B cell (primary cell): ENCODE measurements around the gene TMEM120B. TPM values are rescaled to one million over a fixed set of nuclear protein-coding genes. Genes with fewer than 3 reads are reported as not detected.

Experiments
- ATAC-seq: fragments of 200-7000 bp; cut with Tn5 transposase; one replicate; pipeline ENCODE4 v1.10.0; 2021; ENCODE audit warnings: low read depth, mild to moderate bottlenecking, moderate number of reproducible peaks, moderate library complexity
- CTCF ChIA-PET: fragments of 350-600 bp; sonication (Branson Sonifier 250); formaldehyde crosslinking; loops from one replicate; lab custom pipeline; 2021; ENCODE audit warnings: antibody characterized with exemption, inconsistent platforms; lab: Charles Lee
- POLR2A ChIA-PET: fragments of 350-600 bp; sonication (Branson Sonifier 250); formaldehyde crosslinking; loops from one replicate; lab custom pipeline; 2021; ENCODE audit warnings: antibody characterized with exemption; lab: Charles Lee
- DNase-seq: peaks from one replicate; pipeline ENCODE4 v3.0.0; 2013
- H2AFZ ChIP-seq: 2 replicates; pipeline ENCODE4 v1.6.1; 2012; ENCODE audit warnings: mild to moderate bottlenecking, low read depth, low read length; ENCODE audit not compliant: insufficient read depth, poor library complexity, severe bottlenecking
- H3K27ac ChIP-seq, 2 donors: 1 replicate in 1 of 2; 2 replicates in 1 of 2; pipeline ENCODE4 v1.5.1; 2012 to 2013; ENCODE audit warnings: low read length in 2 of 2, mild to moderate bottlenecking in 2 of 2, moderate library complexity in 1 of 2
- H3K27me3 ChIP-seq, 4 experiments: fragments of 200-600 bp in 1 of 4; sonication (generic) in 1 of 4; replicated peaks in 1 of 4; 1 replicate in 2 of 4; 2 replicates in 2 of 4; pipeline versions ENCODE4 v1.6.1 to v1.7.0; 2013 to 2016; ENCODE audit warnings: low read length in 3 of 4, mild to moderate bottlenecking in 2 of 4, mixed read lengths in 1 of 4, moderate library complexity in 1 of 4; ENCODE audit not compliant: insufficient read depth in 4 of 4, control insufficient read depth in 3 of 4; ENCODE audit errors: control extremely low read depth in 1 of 4
- H3K36me3 ChIP-seq, 2 experiments: replicated peaks in 1 of 2; 1 replicate in 1 of 2; 2 replicates in 1 of 2; pipeline versions ENCODE4 v1.6.1 to v1.7.1; 2013; ENCODE audit warnings: low read length in 1 of 2; ENCODE audit not compliant: insufficient read depth in 2 of 2, control insufficient read depth in 1 of 2; ENCODE audit errors: control extremely low read depth in 1 of 2, extremely low read depth in 1 of 2
- H3K4me1 ChIP-seq, 2 donors: fragments of 200-600 bp in 1 of 2; sonication (generic) in 1 of 2; 1 replicate in 1 of 2; 2 replicates in 1 of 2; pipeline versions ENCODE4 v1.5.1 to v1.6.1; 2013 to 2017; ENCODE audit warnings: low read length in 2 of 2; ENCODE audit not compliant: control insufficient read depth in 2 of 2, insufficient read depth in 2 of 2
- H3K4me2 ChIP-seq: replicated peaks from 2 replicates; pipeline ENCODE3; 2012; ENCODE audit warnings: mild to moderate bottlenecking, low read depth, low read length; ENCODE audit not compliant: poor library complexity, severe bottlenecking
- H3K4me3 ChIP-seq, 5 experiments: fragments of 200-600 bp in 1 of 5; sonication (generic) in 1 of 5; 1 replicate in 3 of 5; 2 replicates in 2 of 5; pipeline versions ENCODE4 v1.5.1 to v1.7.0; 2011 to 2016; ENCODE audit warnings: low read length in 4 of 5, mild to moderate bottlenecking in 4 of 5, low read depth in 2 of 5, control low read depth in 1 of 5, moderate library complexity in 1 of 5; ENCODE audit not compliant: insufficient read depth in 1 of 5; ENCODE audit errors: control extremely low read depth in 1 of 5, extremely low read depth in 1 of 5
- H3K79me2 ChIP-seq: fragments of 200-600 bp; sonication (generic); one replicate; pipeline ENCODE4 v1.6.0; 2016; ENCODE audit warnings: low read length; ENCODE audit not compliant: control insufficient read depth, insufficient read depth
- H3K9ac ChIP-seq: fragments of 200-600 bp; sonication (generic); 2 replicates; pipeline ENCODE4 v1.6.1; 2017; ENCODE audit warnings: mild to moderate bottlenecking, low read length, moderate library complexity
- H3K9me3 ChIP-seq, 3 donors: one replicate each; pipeline versions ENCODE4 v1.6.1 to v1.7.1; 2013; ENCODE audit warnings: low read length in 2 of 3; ENCODE audit not compliant: control insufficient read depth in 2 of 3, insufficient read depth in 1 of 3; ENCODE audit errors: control extremely low read depth in 1 of 3
- H4K20me1 ChIP-seq: 2 replicates; pipeline ENCODE4 v1.6.0; 2012; ENCODE audit warnings: mild to moderate bottlenecking, low read length; ENCODE audit not compliant: insufficient read depth, control insufficient read depth, poor library complexity, severe bottlenecking
- H3K27ac Mint-ChIP-seq: one replicate; pipeline ENCODE4 v1.8.0; 2021; ENCODE audit warnings: mixed read lengths
- H3K27me3 Mint-ChIP-seq: one replicate; pipeline ENCODE4 v1.8.0; 2021; ENCODE audit warnings: mixed read lengths
- H3K4me1 Mint-ChIP-seq: one replicate; pipeline ENCODE4 v1.8.0; 2021; ENCODE audit warnings: mixed read lengths
- H3K4me3 Mint-ChIP-seq: one replicate; pipeline ENCODE4 v1.8.0; 2021; ENCODE audit warnings: mixed read lengths
- H3K9me3 Mint-ChIP-seq: one replicate; pipeline ENCODE4 v1.8.0; 2022; ENCODE audit warnings: mixed read lengths; ENCODE audit not compliant: insufficient read depth
- EZH2 ChIP-seq: IDR thresholded peaks from 2 replicates; pipeline ENCODE4 v1.6.1; 2012; ENCODE audit warnings: borderline replicate concordance, low read depth, mild to moderate bottlenecking, moderate library complexity, low read length; ENCODE audit not compliant: insufficient read depth, poor library complexity, severe bottlenecking
- WGBS: methylation state at CpG from one replicate; pipeline ENCODE4 v1.1.5; 2013; ENCODE audit warnings: missing lambda C conversion rate; ENCODE audit not compliant: insufficient coverage; 5-methylcytosine and 5-hydroxymethylcytosine counted together
- intact Hi-C: fragments of 100-400 bp; cut with micrococcal nuclease; formaldehyde crosslinking; loops from one replicate; pipeline ENCODE4 v1.10.0; 2022
- polyA plus RNA-seq: library from polyadenylated mRNA; depleted of rRNA; stranded (reverse); fragments of >200 nt; gene quantifications from 2 replicates; pipeline ENCODE4 v1.2.3, GENCODE V29; 2012
- total RNA-seq, 2 donors: library from RNA; stranded (reverse); fragments of 120-200 nt in 1 of 2; gene quantifications; 1 replicate in 1 of 2; 2 replicates in 1 of 2; pipeline versions ENCODE4 v1.2.3 to v1.2.4, GENCODE V29; 2013 to 2022
- TF ChIP-seq, protein P1 (sequence below): fragments of 200-600 bp; IDR thresholded peaks from one replicate; pipeline ENCODE4 v1.8.0; 2022; ENCODE audit warnings: antibody characterized with exemption, mild to moderate bottlenecking

Gene TMEM120B
- total and polyA plus RNA-seq, 2 donors (not counting 1 experiment from before 2014, with no cell fraction given): 9.2 to 9.7 TPM

DNA sequence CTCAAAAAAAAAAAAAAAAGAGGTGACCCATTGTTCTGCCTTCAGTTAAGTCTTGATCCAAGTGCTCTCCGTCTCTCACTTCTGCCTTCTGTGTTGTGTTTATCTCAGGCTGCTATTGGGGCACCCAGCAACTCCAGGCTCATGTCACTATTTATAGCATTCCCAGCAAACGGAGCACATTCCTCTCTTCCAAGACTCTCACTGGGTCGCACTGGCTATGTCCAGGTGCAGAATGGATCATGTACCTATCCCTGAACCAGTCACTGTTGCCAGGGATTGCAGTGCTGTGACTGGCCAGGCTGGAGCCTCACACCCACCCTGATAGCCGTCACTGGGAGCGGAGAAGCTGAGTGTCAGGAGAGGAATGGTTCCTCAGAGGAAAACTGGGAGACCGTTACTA is 49.7 kb downstream of the TMEM120B start:
- no peaks in the 10 kb centered on the region for H3K27me3 Mint-ChIP-seq
- Histone ChIP-seq H3K4me3 (no peak overlapping the region), H3K27me3 (no peaks in the 10 kb centered on the region), H4K20me1 (no peaks in the 10 kb centered on the region), H3K79me2 (no peaks in the 10 kb centered on the region), H3K9ac (no peak overlapping the region), H2AFZ (no peak overlapping the region), H3K27ac (no peak overlapping the region), H3K4me2 (no peak overlapping the region), H3K36me3 (no peaks in the 10 kb centered on the region), H3K9me3 (no peaks in the 10 kb centered on the region), H3K4me1 (no peaks in the 10 kb centered on the region)
- TF ChIP-seq EZH2: no peak
- TF ChIP-seq, protein P1, sequence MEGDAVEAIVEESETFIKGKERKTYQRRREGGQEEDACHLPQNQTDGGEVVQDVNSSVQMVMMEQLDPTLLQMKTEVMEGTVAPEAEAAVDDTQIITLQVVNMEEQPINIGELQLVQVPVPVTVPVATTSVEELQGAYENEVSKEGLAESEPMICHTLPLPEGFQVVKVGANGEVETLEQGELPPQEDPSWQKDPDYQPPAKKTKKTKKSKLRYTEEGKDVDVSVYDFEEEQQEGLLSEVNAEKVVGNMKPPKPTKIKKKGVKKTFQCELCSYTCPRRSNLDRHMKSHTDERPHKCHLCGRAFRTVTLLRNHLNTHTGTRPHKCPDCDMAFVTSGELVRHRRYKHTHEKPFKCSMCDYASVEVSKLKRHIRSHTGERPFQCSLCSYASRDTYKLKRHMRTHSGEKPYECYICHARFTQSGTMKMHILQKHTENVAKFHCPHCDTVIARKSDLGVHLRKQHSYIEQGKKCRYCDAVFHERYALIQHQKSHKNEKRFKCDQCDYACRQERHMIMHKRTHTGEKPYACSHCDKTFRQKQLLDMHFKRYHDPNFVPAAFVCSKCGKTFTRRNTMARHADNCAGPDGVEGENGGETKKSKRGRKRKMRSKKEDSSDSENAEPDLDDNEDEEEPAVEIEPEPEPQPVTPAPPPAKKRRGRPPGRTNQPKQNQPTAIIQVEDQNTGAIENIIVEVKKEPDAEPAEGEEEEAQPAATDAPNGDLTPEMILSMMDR: no peak
- CTCF ChIA-PET: interaction anchor here (1.4 kb wide), 1 partner anchor 32 kb away, joined by 4 read pairs; no protein-coding TSS in a partner anchor
- H3K9me3 Mint-ChIP-seq: no peaks in the 10 kb centered on the region
- POLR2A ChIA-PET: no interaction called here
- DNase-seq (no peak), ATAC-seq (no peak)
- 99% methylated on average over 4 of the region's 6 CpGs for WGBS
- H3K4me1 Mint-ChIP-seq: no peaks in the 10 kb centered on the region
- H3K27ac Mint-ChIP-seq: no peak overlapping the region
- no peak overlapping the region for H3K4me3 Mint-ChIP-seq
- intact Hi-C loops: no loop called here

DNA sequence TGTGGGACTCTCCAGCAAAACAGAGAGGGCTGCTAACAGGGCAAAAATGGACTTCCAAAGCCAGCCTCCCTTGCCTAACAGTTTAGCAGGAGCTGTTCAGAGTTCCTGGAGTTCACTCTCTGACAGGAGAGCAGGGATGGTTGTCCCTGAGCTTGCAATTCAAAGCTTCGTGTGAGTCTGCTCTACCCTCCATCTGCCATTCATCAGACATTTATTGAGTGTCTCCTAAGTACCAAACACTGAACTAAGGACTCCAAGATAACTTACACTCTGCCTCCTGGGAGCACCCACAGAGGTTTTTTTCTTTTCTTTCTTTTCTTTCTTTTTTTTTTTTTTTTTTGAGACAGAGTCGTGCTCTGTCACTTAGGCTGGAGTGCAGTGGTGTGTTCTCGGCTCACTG is 52.3 kb downstream of the TMEM120B start:
- Histone ChIP-seq H3K9ac (no peak overlapping the region), H3K36me3 (no peaks in the 10 kb centered on the region), H2AFZ (no peak overlapping the region), H3K4me2 (no peak overlapping the region), H3K9me3 (no peaks in the 10 kb centered on the region), H3K79me2 (no peaks in the 10 kb centered on the region), H3K4me3 (no peak overlapping the region), H3K27me3 (no peaks in the 10 kb centered on the region), H3K4me1 (no peaks in the 10 kb centered on the region), H3K27ac (no peak overlapping the region), H4K20me1 (no peaks in the 10 kb centered on the region)
- Mint-ChIP-seq H3K4me1 (no peaks in the 10 kb centered on the region), H3K4me3 (no peak overlapping the region), H3K27me3 (no peaks in the 10 kb centered on the region), H3K27ac (no peak overlapping the region), H3K9me3 (no peaks in the 10 kb centered on the region)
- TF ChIP-seq, protein P1: no peak
- TF ChIP-seq EZH2: no peak
- no peak for ATAC-seq
- CTCF ChIA-PET: interaction anchor here (1.0 to 1.4 kb wide), 2 partner anchors 10 to 30 kb away, joined by 3 to 4 read pairs; no protein-coding TSS in a partner anchor
- POLR2A ChIA-PET: no interaction called here
- 100% methylated on average over 3 of the region's 3 CpGs for WGBS
- intact Hi-C loops: no loop called here
- no peak for DNase-seq
